OCI-LY7 (cell line): ENCODE measurements around the gene PEPD. TPM values are rescaled to one million over a fixed set of nuclear protein-coding genes. Genes with fewer than 3 reads are reported as not detected.

ENCODE experiments used
- BruUV-seq: library from RNA; stranded (reverse); fragments of 400-500 nt; replicated peaks from 2 replicates; lab custom pipeline; 2021; lab: Mats Ljungman, UMichigan
- CTCF ChIA-PET: fragments of 300-600 bp; sonication (Branson Sonifier 250); formaldehyde crosslinking; loops from one replicate; lab custom pipeline; 2022; ENCODE audit warnings: antibody characterized with exemption; ENCODE audit not compliant: unreplicated experiment; lab: Charles Lee
- POLR2A ChIA-PET: fragments of 300-600 bp; sonication (Branson Sonifier 250); formaldehyde crosslinking; loops from one replicate; lab custom pipeline; 2022; ENCODE audit warnings: antibody characterized with exemption; lab: Charles Lee
- DNase-seq: peaks from one replicate; pipeline ENCODE4 v3.0.0-alpha.2; 2015; ENCODE audit warnings: low spot score
- H2AFZ ChIP-seq: fragments of 200-600 bp; sonication (generic), shearing (Covaris generic); 2 replicates; pipeline ENCODE4 v1.6.1; 2014; ENCODE audit warnings: mild to moderate bottlenecking, antibody characterized with exemption, low read length, moderate library complexity
- H3K27ac ChIP-seq: fragments of 200-600 bp; sonication (generic); 2 replicates; pipeline ENCODE4 v1.5.1; 2014; ENCODE audit warnings: mixed run types, low read depth, mild to moderate bottlenecking, moderate library complexity, low read length, inconsistent platforms; ENCODE audit not compliant: poor library complexity, severe bottlenecking
- H3K36me3 ChIP-seq: fragments of 200-600 bp; sonication (generic); 2 replicates; pipeline ENCODE4 v1.6.1; 2014; ENCODE audit warnings: mild to moderate bottlenecking, antibody characterized with exemption, low read length, moderate library complexity, mixed read lengths; ENCODE audit not compliant: insufficient read depth
- H3K4me1 ChIP-seq: fragments of 200-600 bp; sonication (generic); 2 replicates; pipeline ENCODE4 v1.5.1; 2014; ENCODE audit warnings: mild to moderate bottlenecking, low read length; ENCODE audit not compliant: insufficient read depth, poor library complexity, severe bottlenecking
- H3K4me2 ChIP-seq: fragments of 200-600 bp; sonication (generic); 2 replicates; pipeline ENCODE4 v1.6.1; 2014; ENCODE audit warnings: mild to moderate bottlenecking, low read length
- H3K4me3 ChIP-seq: fragments of 200-600 bp; sonication (generic); 2 replicates; pipeline ENCODE4 v1.5.1; 2014; ENCODE audit warnings: mild to moderate bottlenecking, low read depth, low read length; ENCODE audit not compliant: poor library complexity, severe bottlenecking
- H3K79me2 ChIP-seq: fragments of 200-600 bp; sonication (generic); 2 replicates; pipeline ENCODE4 v1.6.1; 2016; ENCODE audit warnings: low read depth, mild to moderate bottlenecking, low read length, moderate library complexity, mixed read lengths; ENCODE audit not compliant: insufficient read depth
- H3K9me2 ChIP-seq: fragments of 200-600 bp; sonication (generic); 2 replicates; pipeline ENCODE4 v1.6.1; 2016; ENCODE audit warnings: mild to moderate bottlenecking, low read length, mixed read lengths; ENCODE audit not compliant: insufficient read depth
- H3K9me3 ChIP-seq: fragments of 200-600 bp; sonication (generic); 2 replicates; pipeline ENCODE4 v1.6.1; 2014; ENCODE audit warnings: mild to moderate bottlenecking, mixed run types, low read length, mixed read lengths
- H4K20me1 ChIP-seq: fragments of 200-600 bp; sonication (generic); 2 replicates; pipeline ENCODE4 v1.6.1; 2014; ENCODE audit warnings: mild to moderate bottlenecking, antibody characterized with exemption, low read length, moderate library complexity, mixed read lengths; ENCODE audit not compliant: insufficient read depth
- EZH2phosphoT487 ChIP-seq: fragments of 200-600 bp; sonication (generic); IDR thresholded peaks from 2 replicates; pipeline ENCODE4 v1.6.1; 2018; ENCODE audit warnings: low read depth, borderline replicate concordance, mild to moderate bottlenecking, mixed run types, antibody characterized with exemption, low read length, moderate library complexity, mixed read lengths
- intact Hi-C: fragments of 100-400 bp; cut with micrococcal nuclease; formaldehyde crosslinking; loops from one replicate; pipeline ENCODE4 v1.10.0; 2022; ENCODE audit not compliant: unreplicated experiment
- total RNA-seq, 2 experiments: library from RNA; depleted of rRNA in 1 of 2; stranded (reverse); fragments of >200 nt in 1 of 2; shearing (Covaris generic) in 1 of 2; gene quantifications; 2 replicates each; pipeline ENCODE4 v1.2.3, GENCODE V29; 2014 to 2022
- TF ChIP-seq, protein P1 (sequence below): fragments of 200-600 bp; sonication (generic); conservative IDR thresholded peaks from 2 replicates; pipeline ENCODE4 v1.5.1; 2014; ENCODE audit warnings: mild to moderate bottlenecking, antibody characterized with exemption, low read length, moderate library complexity, mixed read lengths

PEPD gene
- total RNA-seq, 2 experiments from 2014 or later, result 24.4 to 29.7 TPM

DNA sequence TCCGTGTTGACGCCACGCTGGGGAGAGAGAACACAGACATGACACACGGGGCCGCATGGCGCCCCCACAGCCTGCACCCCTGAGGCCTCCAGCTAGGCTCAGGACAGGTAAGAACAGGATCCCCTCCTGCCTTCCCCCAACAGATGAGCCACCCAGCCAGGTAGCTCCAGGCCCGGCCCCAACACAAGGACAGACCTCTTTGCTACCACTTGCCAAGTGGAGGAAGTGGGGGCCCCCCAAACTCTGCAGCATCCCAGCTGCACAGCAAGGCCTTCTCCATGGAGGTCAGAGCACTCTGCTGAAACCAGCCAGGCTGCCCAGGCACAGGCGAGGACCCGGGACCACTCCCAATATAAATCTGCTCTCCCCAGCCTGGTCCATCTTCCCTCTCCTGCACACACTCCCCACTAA lies 31.5 kb downstream of the PEPD start:
- Histone ChIP-seq H4K20me1 (no peaks in the 10 kb centered on the region), H3K9me3 (no peaks in the 10 kb centered on the region), H3K36me3 (no peaks in the 10 kb centered on the region), H3K79me2 (no peaks in the 10 kb centered on the region), H3K27ac (no peak overlapping the region), H3K4me2 (no peak overlapping the region), H3K4me1 (no peaks in the 10 kb centered on the region), H2AFZ (no peak overlapping the region), H3K4me3 (no peak overlapping the region), H3K9me2 (no peaks in the 10 kb centered on the region)
- CTCF ChIA-PET, result no interaction called here
- POLR2A ChIA-PET, result no interaction called here
- intact Hi-C loops, result no loop called here
- TF ChIP-seq, protein P1, sequence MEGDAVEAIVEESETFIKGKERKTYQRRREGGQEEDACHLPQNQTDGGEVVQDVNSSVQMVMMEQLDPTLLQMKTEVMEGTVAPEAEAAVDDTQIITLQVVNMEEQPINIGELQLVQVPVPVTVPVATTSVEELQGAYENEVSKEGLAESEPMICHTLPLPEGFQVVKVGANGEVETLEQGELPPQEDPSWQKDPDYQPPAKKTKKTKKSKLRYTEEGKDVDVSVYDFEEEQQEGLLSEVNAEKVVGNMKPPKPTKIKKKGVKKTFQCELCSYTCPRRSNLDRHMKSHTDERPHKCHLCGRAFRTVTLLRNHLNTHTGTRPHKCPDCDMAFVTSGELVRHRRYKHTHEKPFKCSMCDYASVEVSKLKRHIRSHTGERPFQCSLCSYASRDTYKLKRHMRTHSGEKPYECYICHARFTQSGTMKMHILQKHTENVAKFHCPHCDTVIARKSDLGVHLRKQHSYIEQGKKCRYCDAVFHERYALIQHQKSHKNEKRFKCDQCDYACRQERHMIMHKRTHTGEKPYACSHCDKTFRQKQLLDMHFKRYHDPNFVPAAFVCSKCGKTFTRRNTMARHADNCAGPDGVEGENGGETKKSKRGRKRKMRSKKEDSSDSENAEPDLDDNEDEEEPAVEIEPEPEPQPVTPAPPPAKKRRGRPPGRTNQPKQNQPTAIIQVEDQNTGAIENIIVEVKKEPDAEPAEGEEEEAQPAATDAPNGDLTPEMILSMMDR, result no peak
- TF ChIP-seq EZH2phosphoT487, result no peak
- DNase-seq, result no peak
- BruUV-seq, result no TSS peak

GRCh38 chr19:33488826-33489225 lies 32.8 kb downstream of the PEPD start:
- intact Hi-C loops, result no loop called here
- no TSS peak for BruUV-seq

More at GRCh38 chr19:33488826-33489225, 32.8 kb downstream of the PEPD start:
- ChIA-PET CTCF (no interaction called here), POLR2A (no interaction called here)
- Histone ChIP-seq H3K4me3 (no peak overlapping the region), H3K9me3 (no peaks in the 10 kb centered on the region), H3K4me2 (no peak overlapping the region), H3K79me2 (no peaks in the 10 kb centered on the region), H3K27ac (no peak overlapping the region), H3K9me2 (no peaks in the 10 kb centered on the region), H3K4me1 (no peaks in the 10 kb centered on the region), H4K20me1 (no peaks in the 10 kb centered on the region), H3K36me3 (no peaks in the 10 kb centered on the region), H2AFZ (no peak overlapping the region)
- no peak for DNase-seq
- TF ChIP-seq, protein P1, result no peak
- no peak for TF ChIP-seq EZH2phosphoT487
